Islet precursor cell (in vitro differentiated cells): Measurements from ENCODE around the gene MACROH2A2.
"Not testable (repeated sequence)": the region's sequence is repeated elsewhere in the genome, so short reads cannot be mapped to it uniquely, and the experiment has no call there.

Experiments
- DNase-seq: peaks from one replicate; pipeline ENCODE4 v3.0.0-alpha.2; 2018

The MACROH2A2 gene

DNA sequence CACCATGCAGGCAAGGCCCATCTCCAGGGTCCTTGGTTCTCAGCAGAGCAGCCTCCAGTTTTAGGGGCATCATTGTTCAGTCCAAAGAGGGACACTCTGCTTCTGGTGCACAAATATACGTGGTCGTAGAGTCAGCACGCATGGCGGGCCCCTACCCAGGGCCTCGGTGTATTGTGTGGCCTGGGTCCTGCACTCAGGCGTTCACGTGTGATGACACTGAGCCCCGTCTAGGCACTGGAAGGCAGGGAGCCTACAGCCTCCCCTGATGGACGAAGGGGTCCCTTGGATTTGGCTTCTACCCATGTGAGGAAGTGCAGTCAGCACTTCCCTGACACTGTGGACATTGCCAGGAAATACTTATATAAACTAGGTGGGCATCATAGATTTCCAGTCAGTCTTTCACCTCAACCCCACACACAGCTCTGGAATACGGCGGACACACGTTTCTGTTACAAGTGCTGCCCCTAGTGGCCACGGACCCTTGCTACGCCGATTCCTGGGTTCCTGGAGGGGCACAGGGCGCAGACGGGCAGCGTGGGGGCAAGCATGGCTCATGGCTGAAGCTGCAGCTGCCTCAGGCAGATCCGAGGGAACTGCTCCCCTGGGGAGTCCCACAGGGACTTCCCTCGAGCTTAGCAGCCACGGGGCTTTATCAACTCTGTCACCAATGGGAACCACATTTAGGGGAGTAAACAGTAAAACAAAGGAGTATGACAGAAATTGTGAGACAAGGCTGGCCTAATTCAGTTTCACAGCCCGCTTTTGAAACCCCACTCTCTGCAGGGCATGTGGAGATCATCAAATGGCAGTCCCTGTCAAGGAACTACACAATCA, 54.5 kb downstream of the MACROH2A2 start:
- DNase-seq: peak; percentile 71

DNA sequence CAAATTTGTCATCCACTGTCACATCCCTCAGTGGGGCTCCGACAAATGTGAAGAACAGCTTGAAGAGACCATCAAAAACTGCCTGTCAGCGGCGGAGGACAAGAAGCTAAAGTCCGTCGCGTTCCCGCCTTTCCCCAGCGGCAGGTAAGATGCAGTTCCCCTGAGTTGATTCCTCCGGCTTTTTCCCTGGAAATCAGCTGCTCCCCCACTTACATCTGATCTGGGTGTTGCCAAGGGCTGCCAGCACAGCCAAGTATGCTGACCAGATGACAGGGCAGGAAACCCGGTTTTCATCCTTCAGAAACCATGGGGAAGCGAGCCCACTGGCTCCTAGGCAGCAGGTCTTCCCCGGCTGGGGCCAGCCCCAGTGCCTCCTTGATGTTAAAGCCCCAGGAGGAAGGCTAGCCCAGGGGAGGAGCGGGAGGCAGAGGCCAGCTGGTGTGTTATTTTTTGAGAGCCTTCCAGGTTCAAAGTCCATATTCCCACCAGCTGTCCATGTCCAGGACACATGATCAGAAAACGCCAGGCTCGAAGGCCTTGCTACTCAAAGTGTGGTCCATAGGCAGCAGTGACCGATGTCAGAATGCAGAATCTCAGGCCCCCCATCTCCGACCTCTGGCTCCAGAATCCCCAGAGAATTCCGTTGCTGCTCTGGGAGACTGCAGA, 56.6 kb downstream of the MACROH2A2 start:
- DNase-seq: no peak

DNA sequence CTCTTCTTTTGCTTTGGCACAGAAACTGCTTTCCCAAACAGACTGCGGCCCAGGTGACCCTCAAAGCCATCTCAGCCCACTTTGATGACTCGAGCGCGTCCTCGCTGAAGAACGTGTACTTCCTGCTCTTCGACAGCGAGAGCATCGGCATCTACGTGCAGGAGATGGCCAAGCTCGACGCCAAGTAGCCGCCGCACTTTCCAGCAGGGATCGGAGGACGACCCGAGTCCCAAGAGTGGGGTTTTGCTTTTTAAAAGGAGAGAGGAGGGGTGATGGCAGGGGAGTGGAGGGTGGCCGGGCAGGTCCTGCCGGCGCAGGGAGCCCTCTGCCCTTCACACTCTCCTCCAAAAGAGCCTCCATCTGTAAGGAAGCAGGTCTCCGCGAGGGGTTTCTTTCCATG, 58.9 kb downstream of the MACROH2A2 start:
- DNase-seq: no peak

DNA sequence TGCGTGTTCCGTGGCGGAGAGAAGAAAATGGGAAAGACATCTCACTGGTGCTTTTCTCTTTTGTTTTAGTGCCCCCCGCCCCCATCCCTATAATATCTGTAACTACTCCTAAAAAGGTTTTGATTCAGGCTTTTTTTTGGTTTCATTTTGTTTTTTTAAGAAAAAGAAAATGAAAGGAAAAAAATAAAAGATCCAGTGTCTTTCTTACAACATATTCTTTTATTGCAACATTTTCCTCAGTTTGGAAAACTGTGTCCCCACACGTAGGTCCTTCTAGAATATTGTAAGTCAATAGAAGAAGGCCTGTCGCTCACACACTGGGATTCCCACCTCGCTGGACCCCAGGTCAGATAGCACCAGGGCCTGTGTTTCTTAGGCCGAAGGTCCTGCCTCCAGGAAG, 59.4 kb downstream of the MACROH2A2 start:
- no peak for DNase-seq

DNA sequence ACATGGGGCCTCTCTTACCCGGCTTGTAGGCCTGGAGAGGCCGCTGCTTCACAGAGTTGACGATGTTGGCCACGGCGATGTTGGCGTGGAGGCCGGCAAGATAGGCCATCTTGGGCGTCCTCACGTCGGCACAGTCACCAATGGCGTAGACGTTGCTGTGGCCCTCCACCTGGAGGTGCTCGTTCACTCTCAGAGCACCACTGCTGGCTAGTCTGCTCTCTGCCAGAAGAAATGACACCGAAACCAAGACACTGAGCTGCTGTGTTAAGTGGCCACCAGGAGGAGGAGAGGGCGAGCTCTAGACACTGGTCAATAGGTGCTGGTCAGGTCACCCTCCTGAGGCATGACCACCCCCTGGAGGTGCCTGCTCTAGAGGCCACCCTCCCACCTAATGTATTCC, 62.3 kb downstream of the MACROH2A2 start:
- no peak for DNase-seq

DNA sequence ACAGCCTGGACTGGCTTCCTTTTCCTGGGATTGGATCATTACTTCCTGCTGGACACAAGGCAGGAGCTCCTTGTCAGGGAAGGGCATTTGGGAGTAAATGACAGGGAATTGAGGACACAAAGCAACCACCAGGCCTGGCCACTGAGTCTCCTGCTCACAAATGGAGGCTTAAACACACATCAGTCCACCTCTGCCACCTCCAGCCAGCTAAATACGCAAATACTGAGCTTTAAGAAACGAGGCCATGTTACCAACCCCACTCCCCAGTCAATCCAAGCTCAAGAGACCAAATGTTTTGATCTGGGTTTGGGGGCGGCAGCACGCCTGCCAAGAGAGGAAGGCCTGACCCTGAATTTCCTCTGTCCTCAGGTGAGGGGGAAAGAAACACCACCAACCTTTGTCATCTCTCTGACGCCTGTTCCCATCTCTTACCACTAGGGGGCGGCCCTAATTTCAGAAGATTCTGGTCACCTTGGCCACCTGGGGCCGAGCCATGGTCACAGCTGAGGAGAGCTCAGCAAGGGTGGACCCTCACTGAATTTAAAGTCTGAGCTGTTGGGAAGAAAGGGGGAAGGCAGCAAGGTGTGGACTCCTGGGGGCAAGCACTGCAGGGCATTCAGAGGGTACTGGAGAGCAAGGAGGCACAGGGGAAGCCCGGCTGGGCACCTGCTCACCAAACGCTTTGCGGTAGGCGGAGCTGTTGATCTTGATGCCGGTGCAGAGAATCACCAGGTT, 63.5 kb downstream of the MACROH2A2 start:
- peak; percentile 76 for DNase-seq

DNA sequence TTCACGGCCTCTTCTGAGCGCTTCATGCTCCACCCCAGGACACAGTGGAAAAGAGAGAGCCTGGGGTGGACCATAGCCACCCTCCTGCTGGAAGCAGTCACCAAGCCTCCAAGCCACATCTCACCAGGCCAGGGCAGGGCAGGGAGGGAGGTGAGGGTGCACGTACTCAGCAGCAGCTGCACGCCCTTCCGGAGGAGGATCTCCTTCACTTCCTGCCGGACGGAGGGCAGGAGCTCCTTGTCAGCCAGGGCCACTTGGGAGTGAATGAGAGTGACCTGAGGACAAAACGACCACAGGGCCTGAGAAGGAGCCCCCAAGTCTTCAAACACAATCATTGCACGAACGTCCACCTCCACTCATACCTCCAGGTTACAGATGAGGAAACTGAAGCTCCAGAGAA, 65.0 kb downstream of the MACROH2A2 start:
- DNase-seq: no peak

DNA sequence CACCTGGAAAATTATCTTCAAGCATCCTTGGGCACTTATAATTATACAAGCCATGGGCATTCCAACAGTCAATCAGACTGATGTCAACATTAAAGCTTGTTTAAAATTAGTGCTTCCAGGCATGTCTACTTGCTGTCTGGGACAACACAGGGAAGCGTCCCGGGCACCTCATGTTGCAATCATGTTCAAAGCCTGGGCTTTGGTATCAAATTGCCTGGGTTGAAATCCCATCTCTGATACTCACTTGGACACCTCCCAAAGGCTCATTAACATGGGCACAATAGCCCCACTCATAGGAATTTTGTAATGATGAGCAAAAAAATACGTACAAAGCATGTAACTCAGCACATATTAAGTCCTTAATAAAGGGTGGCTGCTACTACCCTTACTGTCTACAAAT, 65.5 kb downstream of the MACROH2A2 start:
- DNase-seq: no peak

DNA sequence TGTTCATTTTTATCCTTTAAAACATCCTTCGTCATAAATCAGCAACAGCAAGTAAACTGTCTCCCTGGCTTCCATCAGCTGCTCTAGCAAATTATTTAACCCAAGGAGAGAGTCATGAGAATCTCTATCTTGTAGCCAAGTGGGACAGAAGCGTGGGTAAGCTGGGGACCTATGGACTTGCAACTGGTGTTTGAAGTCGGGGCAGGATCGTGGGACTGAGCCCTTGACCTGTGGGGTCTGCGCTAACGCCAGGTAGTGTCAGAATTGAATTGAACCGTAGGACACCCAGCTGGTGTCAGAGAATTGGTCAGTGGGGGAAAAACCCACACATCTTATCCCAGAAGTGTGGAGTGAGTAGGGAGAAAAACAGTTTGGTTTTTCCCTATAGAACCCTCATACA, 66.6 kb downstream of the MACROH2A2 start:
- no peak for DNase-seq

DNA sequence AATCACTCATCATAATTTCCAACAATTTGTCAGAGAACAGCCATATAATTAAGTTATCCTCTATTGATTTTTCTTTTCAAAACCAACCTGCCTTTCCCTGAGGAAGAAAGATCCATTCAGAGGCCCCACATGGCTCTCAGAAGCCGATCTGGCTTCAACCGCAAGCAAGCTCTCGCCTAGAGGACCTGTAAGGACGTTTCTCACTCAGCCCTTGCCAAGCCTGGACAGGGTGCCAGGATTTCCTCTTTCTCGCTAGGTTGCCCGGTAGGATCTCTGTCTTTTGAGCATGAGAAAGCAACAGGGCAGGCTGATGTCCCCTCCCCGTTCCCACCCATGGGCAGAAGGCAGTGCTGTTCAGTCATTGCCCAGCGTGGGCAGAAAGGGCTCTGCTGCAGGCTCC, 67.0 kb downstream of the MACROH2A2 start:
- no peak for DNase-seq

DNA sequence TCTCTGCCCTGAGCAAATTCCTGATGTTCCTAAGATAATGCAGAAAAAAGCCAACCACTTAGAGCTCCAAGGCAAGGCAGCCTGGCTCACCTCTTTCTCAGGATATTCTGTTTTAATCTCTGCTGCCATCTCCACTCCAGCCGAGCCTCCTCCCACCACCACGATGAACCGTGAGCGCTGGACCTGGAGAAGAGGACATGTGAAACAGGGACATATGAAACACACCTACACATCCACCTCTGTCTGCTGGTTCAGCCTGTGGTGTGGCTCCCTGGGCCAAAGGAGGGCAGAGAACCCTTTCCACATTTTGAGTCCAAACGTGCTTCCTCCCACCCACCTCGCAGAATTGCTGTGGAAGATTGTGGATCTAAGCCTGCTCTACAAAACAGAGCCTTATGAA, 67.8 kb downstream of the MACROH2A2 start:
- no peak for DNase-seq

DNA sequence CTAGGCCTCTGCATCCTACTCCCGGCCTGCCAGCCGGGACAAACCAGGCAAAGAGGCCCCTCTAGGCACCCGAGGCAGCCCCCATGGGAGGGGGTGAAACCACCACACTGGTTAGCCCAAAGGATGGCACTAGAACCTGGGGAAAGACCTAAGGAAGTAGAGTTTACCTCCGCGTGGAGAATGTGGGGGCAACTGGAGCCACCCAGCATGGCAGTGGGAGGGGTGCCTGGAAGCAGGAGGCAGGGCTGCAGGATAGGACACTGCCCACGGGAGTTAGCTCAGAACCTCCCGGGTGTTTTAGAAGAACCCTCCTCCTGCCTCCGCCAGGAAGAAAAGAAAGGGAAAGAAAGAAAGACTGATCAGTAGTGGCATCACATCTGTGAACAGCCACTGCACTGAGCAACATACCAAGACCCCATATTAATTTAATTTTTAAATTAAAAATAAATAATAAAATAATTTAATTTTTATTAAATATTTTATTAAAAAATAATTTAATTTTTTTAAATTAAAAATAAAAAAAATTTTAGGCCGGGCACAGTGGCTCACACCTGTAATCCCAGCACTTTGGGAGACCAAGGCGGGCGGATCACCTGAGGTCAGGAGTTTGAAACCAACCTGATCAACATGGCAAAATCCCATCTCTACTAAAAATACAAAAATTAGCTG, 68.8 kb downstream of the MACROH2A2 start:
- no peak for DNase-seq

DNA sequence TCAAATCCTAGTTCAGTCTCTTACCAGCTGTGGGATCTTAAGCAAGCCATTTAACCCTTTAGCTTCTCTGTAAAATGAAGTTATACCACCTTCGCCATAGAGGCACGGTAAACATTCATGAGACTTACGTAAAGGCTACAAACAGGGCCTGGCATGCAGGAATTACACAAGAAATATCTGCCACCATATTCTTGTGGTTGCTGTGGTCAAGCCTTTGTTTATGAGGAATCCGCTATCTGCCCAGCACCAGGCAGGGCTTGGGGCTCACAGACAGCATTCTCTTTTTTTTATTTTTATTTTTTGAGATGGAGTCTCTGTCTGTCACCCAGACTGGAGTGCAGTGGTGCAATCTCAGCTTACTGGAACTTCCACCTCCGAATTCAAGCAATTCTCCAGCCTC, 70.1 kb downstream of the MACROH2A2 start:
- no peak for DNase-seq

DNA sequence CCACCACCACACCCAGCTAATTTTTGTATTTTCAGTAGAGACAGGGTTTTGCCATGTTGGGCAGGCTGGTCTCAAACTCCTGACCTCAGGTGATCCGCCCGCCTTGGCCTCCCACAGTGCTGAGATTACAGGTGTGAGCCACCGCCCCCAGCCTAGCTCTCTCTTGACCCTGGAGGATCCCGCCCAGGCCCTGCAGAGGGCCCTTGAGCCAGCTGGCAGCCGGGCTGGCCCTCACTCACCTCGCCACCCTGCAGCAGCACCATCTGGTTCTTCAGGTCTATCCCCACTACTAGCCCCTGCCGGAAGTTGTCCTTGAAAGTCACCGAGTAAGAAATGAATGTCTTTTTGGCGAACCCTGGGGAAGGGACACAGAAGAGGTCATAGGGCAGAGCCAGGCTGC, 70.5 kb downstream of the MACROH2A2 start:
- not testable (repeated sequence) for DNase-seq

DNA sequence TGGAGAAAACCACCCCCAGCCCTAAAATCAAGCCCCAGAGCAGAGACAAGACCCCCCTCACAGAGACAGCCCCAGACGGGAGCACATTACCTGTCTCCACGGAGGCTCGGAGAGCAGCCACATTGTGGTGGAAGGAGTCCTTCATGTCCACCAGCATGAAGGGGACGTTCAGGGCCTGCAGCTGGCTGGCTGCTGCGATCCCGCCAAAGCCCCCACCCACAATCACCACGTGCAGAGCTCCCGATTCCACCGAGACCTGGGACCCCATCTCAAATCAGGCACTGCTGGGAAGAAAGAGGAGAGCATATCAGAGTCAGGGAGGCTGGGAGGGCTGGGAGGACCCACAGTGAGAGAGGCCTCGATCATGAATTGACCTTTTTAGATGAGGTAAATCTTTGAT, 71.2 kb downstream of the MACROH2A2 start:
- DNase-seq: no peak

DNA sequence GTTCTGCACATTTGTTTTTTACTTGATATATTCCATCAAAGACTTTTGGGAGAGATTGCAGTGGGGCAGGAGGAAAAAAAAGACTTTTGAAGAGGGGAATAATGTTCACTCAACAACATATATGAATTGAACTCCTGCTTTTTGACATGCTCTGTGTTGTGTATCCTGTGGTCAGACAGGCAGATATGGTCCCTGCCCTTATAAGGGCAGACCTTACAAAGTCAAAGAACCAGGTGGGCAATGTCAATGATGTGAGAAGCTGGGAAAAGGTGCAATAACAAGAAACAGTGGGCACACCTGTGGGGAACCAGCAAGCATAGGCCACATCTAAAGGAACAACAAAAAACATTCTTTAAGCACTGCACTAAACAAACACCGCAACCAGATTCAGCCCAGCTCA, 71.8 kb downstream of the MACROH2A2 start:
- DNase-seq: no peak

DNA sequence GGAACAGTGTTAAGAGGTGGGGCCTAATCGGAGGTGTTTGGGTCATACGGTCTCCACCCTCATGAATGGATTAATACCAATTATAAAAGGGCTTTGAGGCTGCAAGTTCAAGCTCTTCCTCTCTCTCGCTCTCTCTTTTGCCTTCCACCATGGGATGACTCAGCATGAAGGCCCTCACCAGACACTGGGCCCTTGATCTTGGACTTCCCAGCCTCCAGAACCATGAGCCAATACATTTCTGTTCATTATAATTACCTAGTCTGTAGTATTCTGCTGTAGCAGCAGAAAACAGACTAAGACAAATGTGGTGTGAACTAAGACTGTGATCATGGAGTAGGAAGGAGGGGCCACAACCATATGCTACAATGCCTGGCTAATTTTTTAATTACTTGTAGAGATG, 72.3 kb downstream of the MACROH2A2 start:
- no peak for DNase-seq

DNA sequence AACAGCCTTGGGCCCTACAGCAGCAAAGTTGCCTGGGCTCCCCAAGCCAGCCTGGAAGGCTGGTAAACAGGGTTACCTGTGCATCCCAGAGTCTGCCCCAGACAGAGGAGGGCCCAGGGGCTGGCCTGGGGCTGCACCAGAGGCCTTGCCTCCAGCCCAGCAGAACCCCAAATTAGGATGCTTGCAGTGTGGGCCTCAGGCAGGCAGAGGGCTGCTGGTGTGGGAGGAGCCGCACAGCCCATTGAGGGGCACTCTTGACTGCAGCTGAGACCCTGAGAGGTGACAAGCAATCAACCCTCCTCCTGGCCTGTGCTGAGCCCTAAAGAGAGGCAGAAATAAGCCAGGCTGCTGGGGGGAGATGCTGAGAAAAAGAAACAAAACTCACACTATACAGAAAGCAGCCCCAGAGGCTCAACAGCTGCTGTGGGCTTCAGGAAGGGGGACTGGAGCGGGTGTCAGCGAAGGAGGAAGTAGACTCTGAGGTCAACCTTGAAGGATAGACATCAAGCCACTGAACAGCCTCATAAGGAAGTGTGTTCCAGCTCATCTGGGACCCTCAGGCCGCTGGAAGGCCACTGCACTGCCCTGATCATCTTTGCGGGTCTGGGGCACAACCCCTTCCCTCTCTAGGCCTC, 73.4 kb downstream of the MACROH2A2 start:
- no peak for DNase-seq

DNA sequence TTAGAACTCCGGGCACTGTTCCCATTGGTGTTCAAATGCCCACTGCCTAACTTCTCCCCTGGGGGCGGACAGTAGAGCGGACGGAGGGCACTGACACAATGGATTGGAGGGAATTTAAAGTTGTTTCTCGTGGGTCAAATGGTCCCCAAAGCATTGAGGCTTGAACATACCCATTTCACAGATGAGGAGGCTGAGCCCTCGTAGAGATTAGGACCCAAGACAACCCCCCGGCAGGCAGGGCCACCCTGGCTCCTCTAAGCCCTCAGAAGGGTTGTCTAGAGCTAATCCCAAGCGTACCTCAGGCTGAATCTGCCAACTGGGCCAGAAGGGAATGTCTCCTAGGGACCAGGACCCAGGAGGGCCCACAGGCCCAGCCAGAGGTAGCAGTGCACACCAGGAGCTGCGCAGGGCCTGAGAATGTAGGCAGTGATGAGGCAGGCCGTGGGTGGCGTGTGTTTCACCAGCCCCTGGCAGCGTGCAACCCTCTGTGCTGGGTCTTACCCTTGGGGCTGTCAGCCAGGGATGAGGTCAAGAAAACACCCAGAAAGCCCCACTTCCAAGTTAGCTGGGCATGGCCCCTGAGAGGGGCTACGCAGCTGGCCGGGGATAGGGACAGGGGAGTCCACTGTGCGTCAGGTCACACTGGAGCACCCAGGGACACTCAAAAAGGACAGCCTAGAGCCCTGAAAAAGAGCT, 74.2 kb downstream of the MACROH2A2 start:
- no peak for DNase-seq

DNA sequence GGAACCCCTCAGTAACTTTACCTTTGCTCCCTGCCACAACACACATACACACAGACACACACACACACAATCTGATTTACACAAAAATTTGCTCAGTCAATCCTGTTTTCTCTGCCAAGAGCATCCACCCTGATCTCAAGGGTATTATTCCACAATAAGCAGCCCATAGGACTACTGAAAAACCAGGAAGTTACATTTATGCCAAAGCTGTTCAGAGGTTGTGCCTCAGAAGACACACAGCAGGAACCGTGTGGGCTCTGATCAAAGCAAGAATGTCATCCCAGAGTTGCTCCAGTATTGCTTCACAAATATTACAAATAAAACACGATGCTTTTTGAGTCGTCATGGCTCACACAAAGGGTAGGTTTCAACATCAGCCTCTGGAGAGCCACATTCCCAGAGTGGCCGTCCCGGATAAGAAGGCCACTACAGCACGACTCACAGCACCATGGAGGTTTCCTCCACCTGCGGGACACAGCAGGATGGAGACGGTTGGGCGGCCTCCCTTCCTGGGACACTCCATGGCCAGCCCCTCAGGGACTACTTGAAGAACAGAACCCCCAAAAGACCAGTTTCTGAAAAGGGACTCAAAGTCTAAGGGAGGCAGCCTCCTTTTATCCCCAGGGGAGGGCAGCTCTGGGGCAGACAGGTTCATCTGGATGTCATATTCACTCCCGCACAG, 78.4 kb downstream of the MACROH2A2 start:
- DNase-seq: no peak

DNA sequence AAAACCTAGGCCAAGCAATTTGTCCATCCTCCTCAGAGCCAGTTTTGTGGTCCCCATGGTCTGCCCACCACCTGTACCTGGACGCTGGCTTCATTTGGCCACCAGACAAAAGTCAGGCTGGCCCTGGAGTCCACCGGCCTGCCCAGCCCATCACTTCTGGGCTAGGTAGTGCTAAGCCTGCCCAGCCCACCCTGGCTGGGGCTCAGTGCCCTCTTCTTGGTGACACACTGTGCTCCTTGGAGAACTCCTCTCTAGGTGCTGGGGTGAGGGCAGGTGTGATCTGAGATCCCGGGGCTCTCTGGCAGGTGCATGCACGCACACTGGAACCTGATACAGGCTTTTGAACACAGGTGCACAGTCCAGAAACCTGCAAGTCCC, 78.9 kb downstream of the MACROH2A2 start:
- no peak for DNase-seq
